ENCODE data around the gene SAP30L. TPM values are rescaled to one million over a fixed set of nuclear protein-coding genes. Genes with fewer than 3 reads are reported as not detected.

Gene SAP30L
- total and polyA plus RNA-seq, 2 experiments from 2014 or later = 9.4 to 26.0 TPM

DNA sequence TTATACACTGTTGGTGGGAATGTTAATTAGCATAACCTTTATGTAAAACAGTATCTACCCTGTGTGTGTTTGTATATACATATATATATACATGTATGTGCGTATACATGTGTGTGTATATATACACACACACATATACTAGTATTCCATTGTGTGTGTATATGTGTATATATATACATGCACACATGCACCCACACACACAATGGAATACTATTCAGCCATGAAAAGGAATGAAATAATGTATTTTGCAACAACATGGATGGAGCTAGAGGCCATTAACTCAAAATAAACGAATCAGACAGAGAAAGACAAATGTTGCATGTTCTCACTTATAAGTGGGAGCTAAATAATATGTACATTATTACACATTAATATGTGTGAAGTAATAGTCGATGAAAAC is 17.6 kb upstream of the SAP30L start:
- WGBS, 2 experiments (ENCODE audit: low coverage in 1 of 2, low lambda C conversion rate in 2 of 2, missing lambda C conversion rate in 2 of 2) = 94 to 96% methylated on average over 3 of the region's 3 CpGs

DNA sequence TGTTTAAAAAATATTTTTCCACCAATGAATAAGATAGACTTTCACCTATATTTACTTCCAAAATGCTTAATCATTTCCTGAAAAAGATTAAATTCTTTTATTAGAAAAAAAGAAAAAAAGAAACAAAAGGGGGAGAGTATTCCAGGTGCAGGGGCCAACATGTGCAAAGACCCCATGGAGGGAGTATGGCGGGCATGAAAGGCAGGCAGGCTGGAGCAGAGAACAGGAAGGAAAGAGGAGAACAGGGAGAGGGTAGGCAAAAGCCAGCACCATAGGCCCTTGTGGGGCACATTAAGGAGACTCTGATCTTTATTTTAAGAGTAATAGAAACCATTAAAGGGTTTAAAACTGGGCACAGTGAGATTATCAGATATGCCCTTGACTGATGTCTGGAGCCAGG is 16.5 kb upstream of the SAP30L start:
- no peak for TF ChIP-seq EZH2 (IDR thresholded peaks at IDR 0.05; ENCODE audit: insufficient read depth, poor library complexity, severe bottlenecking)
- TF ChIP-seq EZH2phosphoT487 (IDR thresholded peaks at IDR 0.05; ENCODE audit: insufficient read depth, low read depth) = no peak
- DNase-seq = no peak
- Histone ChIP-seq H3K27me3 (replicated peaks; ENCODE audit: insufficient read depth) (no peaks in the 10 kb centered on the region), H3F3A (ENCODE audit: insufficient read depth) (0 out of 2 replicates have a peak, but pooled peaks cover 6% of the 10 kb centered on the region), H3K36me3 (ENCODE audit: low read depth) (no peaks in the 10 kb centered on the region), H3K4me1 (ENCODE audit: insufficient read depth) (no peaks in the 10 kb centered on the region), H3K79me2 (ENCODE audit: insufficient read depth) (no peaks in the 10 kb centered on the region), H3K9me3 (ENCODE audit: low read depth) (no peaks in the 10 kb centered on the region), H2AFZ (no peak overlapping the region), H3K27ac (no peak overlapping the region), H3K9ac (no peak overlapping the region), H3K4me2 (ENCODE audit: unreplicated experiment) (no peak overlapping the region), H4K20me1 (ENCODE audit: insufficient read depth) (no peaks in the 10 kb centered on the region), H3K9me2 (ENCODE audit: insufficient read depth) (no peaks in the 10 kb centered on the region), H3K4me3 (no peak overlapping the region)
- WGBS, 2 experiments (ENCODE audit: low coverage in 1 of 2, low lambda C conversion rate in 2 of 2, missing lambda C conversion rate in 2 of 2) = 94 to 96% methylated on average over 1 of the region's 1 CpG
- in situ Hi-C loops (cut with MboI) = no loop called here

More for the DNA sequence above, 17.6 kb upstream of the SAP30L start:
- Histone ChIP-seq H3K36me3 (ENCODE audit: low read depth) (no peaks in the 10 kb centered on the region), H3K4me3 (no peak overlapping the region), H3K4me1 (ENCODE audit: insufficient read depth) (no peaks in the 10 kb centered on the region), H3K9ac (no peak overlapping the region), H3K9me3 (ENCODE audit: low read depth) (peaks cover 2% of the 10 kb centered on the region), H3K27ac (no peak overlapping the region), H3K9me2 (ENCODE audit: insufficient read depth) (no peaks in the 10 kb centered on the region), H3K27me3 (replicated peaks; ENCODE audit: insufficient read depth) (no peaks in the 10 kb centered on the region), H2AFZ (no peak overlapping the region), H3K79me2 (ENCODE audit: insufficient read depth) (no peaks in the 10 kb centered on the region), H3K4me2 (ENCODE audit: unreplicated experiment) (no peak overlapping the region), H3F3A (ENCODE audit: insufficient read depth) (peaks cover 16% of the 10 kb centered on the region; the same call in 1 of the 2 replicates), H4K20me1 (ENCODE audit: insufficient read depth) (no peaks in the 10 kb centered on the region)
- DNase-seq = no peak
- TF ChIP-seq EZH2 (IDR thresholded peaks at IDR 0.05; ENCODE audit: insufficient read depth, poor library complexity, severe bottlenecking) = no peak
- TF ChIP-seq EZH2phosphoT487 (IDR thresholded peaks at IDR 0.05; ENCODE audit: insufficient read depth, low read depth) = no peak
- in situ Hi-C loops (cut with MboI) = no loop called here

- H4K20me1 ChIP-seq (ENCODE audit: insufficient read depth) = no peaks in the 10 kb centered on the region
- no peaks in the 10 kb centered on the region for H3K79me2 ChIP-seq (ENCODE audit: insufficient read depth)
- 21 to 26% methylated on average over 4 of the region's 4 CpGs for WGBS, 2 experiments (ENCODE audit: low coverage in 1 of 2, low lambda C conversion rate in 2 of 2, missing lambda C conversion rate in 2 of 2)
- no peak overlapping the region for H3K4me2 ChIP-seq (ENCODE audit: unreplicated experiment)
- no peak for DNase-seq
- no peaks in the 10 kb centered on the region for H3K4me1 ChIP-seq (ENCODE audit: insufficient read depth)
- no peaks in the 10 kb centered on the region for H3K9me2 ChIP-seq (ENCODE audit: insufficient read depth)
- no peaks in the 10 kb centered on the region for H3F3A ChIP-seq (ENCODE audit: insufficient read depth)
- H3K4me3 ChIP-seq = no peak overlapping the region
- no peak overlapping the region for H2AFZ ChIP-seq
- H3K27me3 ChIP-seq (replicated peaks; ENCODE audit: insufficient read depth) = no peaks in the 10 kb centered on the region
- no peak overlapping the region for H3K9ac ChIP-seq
- no peaks in the 10 kb centered on the region for H3K9me3 ChIP-seq (ENCODE audit: low read depth)
- in situ Hi-C loops (cut with MboI) = no loop called here
- no peak overlapping the region for H3K27ac ChIP-seq
- no peak for TF ChIP-seq EZH2 (IDR thresholded peaks at IDR 0.05; ENCODE audit: insufficient read depth, poor library complexity, severe bottlenecking)
- no peak for TF ChIP-seq EZH2phosphoT487 (IDR thresholded peaks at IDR 0.05; ENCODE audit: insufficient read depth, low read depth)
- no peaks in the 10 kb centered on the region for H3K36me3 ChIP-seq (ENCODE audit: low read depth)
Measured at GRCh38 chr5:154430466-154430865, 15.3 kb upstream of the SAP30L start.

- H3K9me3 ChIP-seq (ENCODE audit: low read depth) = no peaks in the 10 kb centered on the region
- H2AFZ ChIP-seq = no peak overlapping the region
- 58 to 60% methylated on average over 4 of the region's 4 CpGs for WGBS, 2 experiments (ENCODE audit: low coverage in 1 of 2, low lambda C conversion rate in 2 of 2, missing lambda C conversion rate in 2 of 2)
- no peaks in the 10 kb centered on the region for H3K27me3 ChIP-seq (replicated peaks; ENCODE audit: insufficient read depth)
- no peaks in the 10 kb centered on the region for H4K20me1 ChIP-seq (ENCODE audit: insufficient read depth)
- no peaks in the 10 kb centered on the region for H3K79me2 ChIP-seq (ENCODE audit: insufficient read depth)
- no peak overlapping the region for H3K9ac ChIP-seq
- H3K9me2 ChIP-seq (ENCODE audit: insufficient read depth) = no peaks in the 10 kb centered on the region
- H3K4me3 ChIP-seq = no peak overlapping the region
- no peak overlapping the region for H3K4me2 ChIP-seq (ENCODE audit: unreplicated experiment)
- no peak overlapping the region for H3K27ac ChIP-seq
- in situ Hi-C loops (cut with MboI) = no loop called here
- no peaks in the 10 kb centered on the region for H3F3A ChIP-seq (ENCODE audit: insufficient read depth)
- no peak for DNase-seq
- H3K36me3 ChIP-seq (ENCODE audit: low read depth) = no peaks in the 10 kb centered on the region; the same call in 1 of the 2 replicates
- no peak for TF ChIP-seq EZH2 (IDR thresholded peaks at IDR 0.05; ENCODE audit: insufficient read depth, poor library complexity, severe bottlenecking)
- TF ChIP-seq EZH2phosphoT487 (IDR thresholded peaks at IDR 0.05; ENCODE audit: insufficient read depth, low read depth) = no peak
- H3K4me1 ChIP-seq (ENCODE audit: insufficient read depth) = no peaks in the 10 kb centered on the region
Measured at GRCh38 chr5:154430961-154431630, 14.7 kb upstream of the SAP30L start.
